Immature natural killer cell (primary cell): ENCODE measurements around the gene ERVMER34-1. TPM values are rescaled to one million over a fixed set of nuclear protein-coding genes. Genes with fewer than 3 reads are reported as not detected.
A peak's percentile ranks its signal among the peaks of the same experiment; 100 is the strongest.

ENCODE experiments used
- DNase-seq, 3 donors: peaks; one replicate each; pipeline ENCODE4 v3.0.0; 2022; ENCODE audit warnings: mixed read lengths in 1 of 3
- H3K27ac Mint-ChIP-seq, 6 donors: one replicate each; pipeline ENCODE4 v1.8.0; 2020; ENCODE audit warnings: mixed read lengths in 6 of 6, mild to moderate bottlenecking in 5 of 6, inconsistent platforms in 4 of 6, moderate library complexity in 3 of 6
- H3K27me3 Mint-ChIP-seq, 3 donors: one replicate each; pipeline ENCODE4 v1.8.0; 2020 to 2021; ENCODE audit warnings: low read depth in 3 of 3, mild to moderate bottlenecking in 3 of 3, mixed read lengths in 3 of 3, moderate library complexity in 3 of 3, inconsistent platforms in 1 of 3
- H3K36me3 Mint-ChIP-seq, 3 donors: one replicate each; pipeline ENCODE4 v1.8.0; 2020; ENCODE audit warnings: mixed read lengths in 3 of 3, inconsistent platforms in 2 of 3, mild to moderate bottlenecking in 2 of 3
- H3K4me1 Mint-ChIP-seq, 2 donors: one replicate each; pipeline ENCODE4 v1.8.0; 2020; ENCODE audit warnings: inconsistent platforms in 2 of 2, mild to moderate bottlenecking in 2 of 2, mixed read lengths in 2 of 2, moderate library complexity in 1 of 2
- H3K4me3 Mint-ChIP-seq, 5 donors: one replicate each; pipeline ENCODE4 v1.8.0; 2020; ENCODE audit warnings: mild to moderate bottlenecking in 5 of 5, mixed read lengths in 5 of 5, inconsistent platforms in 3 of 5, moderate library complexity in 3 of 5
- H3K9me3 Mint-ChIP-seq, 6 donors: one replicate each; pipeline ENCODE4 v1.8.0; 2020; ENCODE audit warnings: mild to moderate bottlenecking in 6 of 6, mixed read lengths in 6 of 6, inconsistent platforms in 4 of 6, moderate library complexity in 3 of 6
- polyA plus RNA-seq, 3 donors: library from polyadenylated mRNA; unstranded; fragments of 300-500 nt; fragmentation: Illumina TruSeq; gene quantifications; one replicate each; pipeline ENCODE4 v1.2.3, GENCODE V29; 2021

The ERVMER34-1 gene
- polyA plus RNA-seq, 3 donors from 2014 or later, result not detected

GRCh38 chr4:52714597-52715254 is 36.5 kb downstream of the ERVMER34-1 start:
- no peaks in the 10 kb centered on the region for H3K9me3 Mint-ChIP-seq
- peaks cover 3 to 9% (median 3%) of the 10 kb centered on the region in 3 donors for H3K36me3 Mint-ChIP-seq
- peaks cover 30 to 46% of the 10 kb centered on the region in 2 donors for H3K4me1 Mint-ChIP-seq
- no peak for DNase-seq
- H3K4me3 Mint-ChIP-seq, result peak overlapping the region in 3 of 5 donors; percentile 11 to 90 (median 86)
- H3K27ac Mint-ChIP-seq, result peak overlapping the region in 1 of 6 donors; percentile 65
- H3K27me3 Mint-ChIP-seq, result peaks cover 0 to 5% (median 0%) of the 10 kb centered on the region in 3 donors

DNA sequence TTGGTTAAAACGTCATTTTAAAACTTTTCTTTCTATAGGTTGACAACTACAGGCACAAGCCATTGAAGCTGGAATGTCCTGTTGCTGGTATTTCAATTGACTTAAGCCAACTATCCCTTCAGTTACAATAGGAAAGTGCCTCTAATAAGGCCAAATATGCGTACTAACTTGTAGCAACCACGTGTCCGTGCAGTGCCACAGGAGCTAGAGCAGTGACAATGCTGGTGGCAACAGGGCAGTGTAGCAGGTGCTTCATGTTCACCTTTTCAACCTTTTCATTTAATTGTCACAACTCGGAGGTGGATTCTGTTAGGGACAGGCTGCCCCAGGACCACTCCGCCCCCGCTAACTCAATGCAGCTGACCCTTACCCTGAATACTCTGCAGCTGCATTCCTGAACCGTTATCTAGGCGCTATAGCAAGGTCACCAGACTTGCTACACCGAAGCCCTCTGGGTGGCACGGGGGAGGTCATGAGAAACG is 37.7 kb downstream of the ERVMER34-1 start:
- DNase-seq, result no peak
- H3K27me3 Mint-ChIP-seq, result peaks cover 0 to 6% (median 0%) of the 10 kb centered on the region in 3 donors

GRCh38 chr4:52712251-52713130 is 38.7 kb downstream of the ERVMER34-1 start:
- Mint-ChIP-seq H3K9me3 (no peaks in the 10 kb centered on the region), H3K4me3 (peak overlapping the region; percentile 86 to 91 (median 87)), H3K36me3 (peaks cover 3 to 9% (median 3%) of the 10 kb centered on the region in 3 donors), H3K27ac (peak overlapping the region in 5 of 6 donors; percentile 73 to 91 (median 82)), H3K4me1 (peaks cover 30 to 46% of the 10 kb centered on the region in 2 donors), H3K27me3 (peaks cover 0 to 6% (median 0%) of the 10 kb centered on the region in 3 donors)
- DNase-seq, result peak; percentile 91 to 93 (median 92)

More for the DNA sequence above, 37.7 kb downstream of the ERVMER34-1 start:
- Mint-ChIP-seq H3K36me3 (peaks cover 3 to 9% (median 3%) of the 10 kb centered on the region in 3 donors), H3K4me1 (peaks cover 30 to 46% of the 10 kb centered on the region in 2 donors), H3K4me3 (peak overlapping the region; percentile 86 to 91 (median 87)), H3K27ac (peak overlapping the region in 1 of 6 donors; percentile 91), H3K9me3 (no peaks in the 10 kb centered on the region)

DNA sequence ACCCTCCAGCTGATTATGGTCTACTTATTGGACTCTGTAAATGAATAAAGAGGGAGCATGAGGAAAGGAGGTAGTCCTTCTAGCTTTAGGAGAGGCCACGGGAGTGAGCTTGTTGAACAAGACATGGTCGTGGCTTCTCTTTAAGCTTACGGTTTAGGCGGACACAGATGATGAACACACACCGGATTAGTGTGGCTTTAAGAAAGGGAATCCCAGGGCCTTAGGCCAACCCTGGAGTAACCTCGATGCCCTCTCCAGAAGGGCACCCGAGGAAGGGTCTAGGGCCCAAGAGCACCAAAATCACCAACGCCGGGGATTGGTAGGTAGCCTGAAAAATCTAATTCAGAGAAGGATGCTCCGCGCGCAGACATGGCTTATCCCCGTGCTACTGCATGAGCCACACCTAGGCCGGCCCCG is 39.4 kb downstream of the ERVMER34-1 start:
- H3K9me3 Mint-ChIP-seq, result no peaks in the 10 kb centered on the region
- peaks cover 30 to 46% of the 10 kb centered on the region in 2 donors for H3K4me1 Mint-ChIP-seq
- peak overlapping the region; percentile 64 to 80 (median 74) for H3K4me3 Mint-ChIP-seq
- peak overlapping the region in 4 of 6 donors; percentile 60 to 77 (median 71) for H3K27ac Mint-ChIP-seq
- DNase-seq, result no peak
- peaks cover 0 to 6% (median 2%) of the 10 kb centered on the region in 3 donors for H3K27me3 Mint-ChIP-seq
- H3K36me3 Mint-ChIP-seq, result peaks cover 3 to 9% (median 3%) of the 10 kb centered on the region in 3 donors

- H3K4me1 Mint-ChIP-seq, result peaks cover 30 to 46% of the 10 kb centered on the region in 2 donors
- H3K27me3 Mint-ChIP-seq, result peaks cover 0 to 6% (median 2%) of the 10 kb centered on the region in 3 donors
- H3K27ac Mint-ChIP-seq, result peak overlapping the region in 2 of 6 donors; percentile 76 to 77
- H3K9me3 Mint-ChIP-seq, result no peaks in the 10 kb centered on the region
- peak overlapping the region in 4 of 5 donors; percentile 71 to 80 (median 74) for H3K4me3 Mint-ChIP-seq
- DNase-seq, result no peak
- peaks cover 3 to 9% (median 3%) of the 10 kb centered on the region in 3 donors for H3K36me3 Mint-ChIP-seq
Measured at GRCh38 chr4:52711272-52711671, 40.0 kb downstream of the ERVMER34-1 start.

DNA sequence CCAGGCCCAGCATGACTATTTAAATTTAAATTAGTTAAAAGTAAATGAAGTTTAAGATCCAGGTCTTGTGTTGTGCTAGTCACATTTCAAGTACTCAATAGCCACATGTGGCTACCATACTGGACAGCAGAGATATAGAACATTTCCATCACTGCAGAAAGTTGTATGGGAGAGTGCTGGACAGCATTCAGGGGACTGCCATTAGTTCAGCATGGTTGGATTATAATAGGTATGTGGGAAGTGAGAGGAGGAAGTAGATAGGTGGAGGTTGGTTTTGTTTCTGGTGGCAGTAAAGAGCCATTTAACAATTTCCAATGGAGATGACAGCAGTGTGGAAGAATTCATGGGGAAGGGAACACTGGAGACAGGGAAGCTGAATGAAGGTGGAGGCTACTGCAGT is 42.1 kb downstream of the ERVMER34-1 start:
- DNase-seq, result no peak
- Mint-ChIP-seq H3K9me3 (no peaks in the 10 kb centered on the region), H3K27me3 (peaks cover 0 to 8% (median 2%) of the 10 kb centered on the region in 3 donors), H3K36me3 (peaks cover 0 to 3% (median 0%) of the 10 kb centered on the region in 3 donors), H3K27ac (no peak overlapping the region), H3K4me3 (no peak overlapping the region), H3K4me1 (peaks cover 25 to 30% of the 10 kb centered on the region in 2 donors)

DNA sequence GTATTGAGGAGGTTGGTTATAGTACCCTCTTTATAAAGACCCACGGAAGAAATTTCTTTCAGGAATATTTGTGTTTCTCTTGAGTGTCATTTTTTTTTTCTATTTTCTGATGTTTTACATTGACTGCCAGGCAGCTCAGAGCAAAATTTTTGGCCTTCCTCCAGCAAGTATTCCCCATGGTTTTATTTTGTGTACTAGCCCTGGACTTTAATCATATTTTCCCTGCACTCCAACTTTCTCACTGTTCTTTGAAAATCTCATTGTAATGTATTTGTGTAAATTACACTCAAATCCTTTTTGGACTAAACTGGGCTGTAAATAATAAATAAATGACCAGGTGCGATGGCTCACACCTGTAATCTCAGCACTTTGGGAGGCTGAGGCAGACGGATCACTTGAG is 46.6 kb downstream of the ERVMER34-1 start:
- Mint-ChIP-seq H3K9me3 (no peaks in the 10 kb centered on the region), H3K27ac (no peak overlapping the region), H3K36me3 (no peaks in the 10 kb centered on the region), H3K27me3 (peaks cover 0 to 8% (median 2%) of the 10 kb centered on the region in 3 donors), H3K4me1 (no peaks in the 10 kb centered on the region), H3K4me3 (no peak overlapping the region)
- no peak for DNase-seq

DNA sequence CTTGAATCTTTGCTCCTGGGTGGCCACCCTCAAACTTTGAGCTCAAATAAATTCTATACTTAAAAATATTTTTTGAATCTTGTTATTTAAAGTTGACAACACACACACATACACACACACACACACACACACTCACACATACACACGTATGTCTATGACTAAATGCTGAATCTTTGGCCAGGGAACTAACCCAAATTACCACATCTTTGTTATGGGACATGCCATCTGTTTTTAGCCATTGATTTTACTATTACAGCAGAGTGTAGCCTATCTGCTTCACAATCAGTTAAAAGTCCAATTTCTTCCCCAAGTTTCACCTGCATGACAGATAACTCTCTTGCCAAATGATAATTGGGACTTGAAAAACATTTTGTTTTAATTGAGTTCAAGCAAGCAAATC is 47.1 kb downstream of the ERVMER34-1 start:
- no peak overlapping the region for H3K4me3 Mint-ChIP-seq

DNA sequence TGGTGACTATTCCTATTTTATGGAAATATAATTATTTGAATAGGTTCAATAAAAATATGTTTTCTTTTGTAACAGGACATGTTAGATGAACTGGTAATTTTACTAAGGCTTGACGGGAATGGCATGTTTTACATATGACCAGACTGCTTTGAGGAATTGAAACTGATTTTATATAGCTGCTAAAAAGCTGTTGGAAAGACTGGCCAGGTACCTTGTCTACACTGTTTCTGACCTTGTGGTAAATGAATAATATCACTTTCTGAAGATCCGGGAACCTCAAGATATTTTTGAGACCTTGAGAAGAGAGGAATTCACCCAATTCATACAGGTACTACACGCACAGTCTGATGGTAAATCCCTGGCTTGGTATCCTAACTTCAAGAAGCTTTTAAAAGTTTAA is 50.0 kb downstream of the ERVMER34-1 start:
- H3K4me1 Mint-ChIP-seq, result peaks cover 0 to 5% of the 10 kb centered on the region in 2 donors
- H3K36me3 Mint-ChIP-seq, result no peaks in the 10 kb centered on the region
- no peaks in the 10 kb centered on the region for H3K9me3 Mint-ChIP-seq
- H3K27ac Mint-ChIP-seq, result no peak overlapping the region
- DNase-seq, result no peak
- H3K4me3 Mint-ChIP-seq, result no peak overlapping the region
- peaks cover 0 to 8% (median 0%) of the 10 kb centered on the region in 3 donors for H3K27me3 Mint-ChIP-seq

More for the DNA sequence above, 47.1 kb downstream of the ERVMER34-1 start:
- Mint-ChIP-seq H3K27ac (no peak overlapping the region), H3K27me3 (peaks cover 0 to 6% (median 2%) of the 10 kb centered on the region in 3 donors), H3K36me3 (no peaks in the 10 kb centered on the region), H3K9me3 (no peaks in the 10 kb centered on the region), H3K4me1 (no peaks in the 10 kb centered on the region)
- DNase-seq, result no peak

GRCh38 chr4:52694936-52695335 is 56.3 kb downstream of the ERVMER34-1 start:
- Mint-ChIP-seq H3K27ac (no peak overlapping the region), H3K27me3 (peaks cover 0 to 3% (median 1%) of the 10 kb centered on the region in 3 donors), H3K36me3 (peaks cover 7 to 17% (median 13%) of the 10 kb centered on the region in 3 donors), H3K4me3 (no peak overlapping the region), H3K4me1 (peaks cover 0 to 6% of the 10 kb centered on the region in 2 donors), H3K9me3 (peaks cover 14 to 33% (median 26%) of the 10 kb centered on the region in 6 donors)
- DNase-seq, result no peak

DNA sequence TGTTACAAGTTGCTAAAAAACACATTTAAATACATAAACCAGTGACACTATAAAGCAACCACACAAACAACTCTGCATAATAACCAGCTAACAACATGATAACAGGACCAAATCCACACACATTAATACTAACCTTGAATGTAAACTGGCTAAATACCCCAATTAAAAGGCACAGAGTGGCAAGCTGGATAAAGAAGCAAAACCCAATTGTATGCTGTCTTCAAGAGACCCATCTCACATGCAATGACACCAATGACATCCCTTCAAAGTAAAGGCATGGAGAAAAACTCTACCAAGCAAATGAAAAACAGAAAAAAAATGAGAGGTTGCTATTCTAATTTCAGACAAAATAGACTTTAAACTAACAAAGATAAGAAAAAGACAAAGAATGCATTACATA is 57.7 kb downstream of the ERVMER34-1 start:
- Mint-ChIP-seq H3K9me3 (peaks cover 14 to 33% (median 26%) of the 10 kb centered on the region in 6 donors), H3K27me3 (peaks cover 0 to 5% (median 1%) of the 10 kb centered on the region in 3 donors), H3K36me3 (peaks cover 7 to 17% (median 13%) of the 10 kb centered on the region in 3 donors), H3K4me1 (peaks cover 0 to 6% of the 10 kb centered on the region in 2 donors), H3K27ac (no peak overlapping the region), H3K4me3 (no peak overlapping the region)
- DNase-seq, result no peak
